SK-N-SH (cell line): ENCODE results near the gene CHD6. TPM values are rescaled to one million over a fixed set of nuclear protein-coding genes. Genes with fewer than 3 reads are reported as not detected.

ENCODE experiments used
- CTCF ChIA-PET: fragments of 300-600, 350-600 bp; formaldehyde crosslinking; extraction: SDS; loops from one replicate; lab custom pipeline; 2021; lab: Yijun Ruan, JAX
- POLR2A ChIA-PET: fragments of 350-600 bp; sonication (Branson Sonifier 250); formaldehyde crosslinking; extraction: SDS; loops from one replicate; lab custom pipeline; 2020; ENCODE audit warnings: antibody characterized with exemption, inconsistent platforms; lab: Yijun Ruan, JAX
- DNase-seq: peaks from one replicate; pipeline ENCODE4 v3.0.0; 2012
- H2AFZ ChIP-seq: fragments of 200-600 bp; sonication (generic); 2 replicates; pipeline ENCODE4 v1.8.1; 2016; ENCODE audit warnings: antibody characterized with exemption, mild to moderate bottlenecking, low read depth
- H3F3A ChIP-seq: fragments of 200-600 bp; sonication (generic); replicated peaks from 2 replicates; pipeline ENCODE3; 2016; ENCODE audit warnings: antibody characterized with exemption, mild to moderate bottlenecking; ENCODE audit not compliant: insufficient read depth
- H3K27ac ChIP-seq, 2 experiments: fragments of 200-500 bp in 1 of 2; fragments of 200-600 bp in 1 of 2; sonication (Bioruptor generic) in 1 of 2; sonication (generic), shearing (Covaris generic) in 1 of 2; 2 replicates each; pipeline versions ENCODE4 v1.5.1 to v1.6.1; 2014 to 2016; ENCODE audit warnings: low read depth in 2 of 2, inconsistent platforms in 1 of 2, low read length in 1 of 2, mild to moderate bottlenecking in 1 of 2, mixed read lengths in 1 of 2
- H3K27me3 ChIP-seq: fragments of 200-600 bp; sonication (generic), shearing (Covaris generic); 2 replicates; pipeline ENCODE4 v1.6.1; 2016; ENCODE audit warnings: mixed run types; ENCODE audit not compliant: insufficient read depth
- H3K36me3 ChIP-seq, 2 experiments: fragments of 200-500 bp in 1 of 2; fragments of 200-600 bp in 1 of 2; sonication (Bioruptor generic) in 1 of 2; sonication (generic) in 1 of 2; replicated peaks in 1 of 2; 2 replicates each; pipeline versions ENCODE3 to v1.5.1; 2014 to 2016; ENCODE audit warnings: low read length in 1 of 2, mild to moderate bottlenecking in 1 of 2; ENCODE audit not compliant: insufficient read depth in 2 of 2, control insufficient read depth in 1 of 2
- H3K4me1 ChIP-seq, 2 experiments: fragments of 200-500 bp in 1 of 2; fragments of 200-600 bp in 1 of 2; sonication (Bioruptor generic) in 1 of 2; sonication (generic), shearing (Covaris generic) in 1 of 2; 2 replicates each; pipeline versions ENCODE4 v1.5.1 to v1.6.1; 2014 to 2016; ENCODE audit warnings: low read depth in 1 of 2, low read length in 1 of 2, mixed run types in 1 of 2; ENCODE audit not compliant: insufficient read depth in 2 of 2, control insufficient read depth in 1 of 2
- H3K4me2 ChIP-seq: fragments of 200-600 bp; sonication (generic), shearing (Covaris generic); 2 replicates; pipeline ENCODE4 v1.6.1; 2017; ENCODE audit warnings: mixed run types
- H3K4me3 ChIP-seq, 2 experiments: fragments of 200-500 bp in 1 of 2; fragments of 200-600 bp in 1 of 2; sonication (Bioruptor generic) in 1 of 2; sonication (generic), shearing (Covaris generic) in 1 of 2; 2 replicates each; pipeline versions ENCODE4 v1.5.1 to v1.8.1; 2014 to 2016; ENCODE audit warnings: low read depth in 2 of 2, inconsistent platforms in 1 of 2, low read length in 1 of 2, mild to moderate bottlenecking in 1 of 2, mixed read lengths in 1 of 2, moderate library complexity in 1 of 2
- H3K79me2 ChIP-seq: fragments of 200-600 bp; sonication (generic); 2 replicates; pipeline ENCODE4 v1.8.1; 2017; ENCODE audit warnings: mild to moderate bottlenecking; ENCODE audit not compliant: insufficient read depth
- H3K9ac ChIP-seq: fragments of 200-600 bp; sonication (generic); 2 replicates; pipeline ENCODE4 v1.6.1; 2017; ENCODE audit warnings: mixed run types
- H3K9me2 ChIP-seq: fragments of 200-600 bp; sonication (generic); 2 replicates; pipeline ENCODE4 v1.6.1; 2017; ENCODE audit warnings: mixed run types
- H3K9me3 ChIP-seq: fragments of 200-600 bp; sonication (generic); 2 replicates; pipeline ENCODE4 v1.6.1; 2017; ENCODE audit warnings: mixed run types, mild to moderate bottlenecking, moderate library complexity
- H4K20me1 ChIP-seq: fragments of 200-600 bp; sonication (generic); 2 replicates; pipeline ENCODE4 v1.6.1; 2017; ENCODE audit warnings: mild to moderate bottlenecking, mixed run types; ENCODE audit not compliant: insufficient read depth
- EP300 ChIP-seq, 2 experiments: IDR thresholded peaks; 2 replicates each; pipeline versions ENCODE4 v1.4.0 to v1.6.1; 2012; ENCODE audit warnings: borderline replicate concordance in 1 of 2, low read depth in 1 of 2, low read length in 1 of 2
- FOSL2 ChIP-seq: IDR thresholded peaks from 2 replicates; pipeline ENCODE4 v1.4.0; 2012; ENCODE audit warnings: low read depth, mild to moderate bottlenecking, moderate library complexity, borderline replicate concordance
- GABPA ChIP-seq: IDR thresholded peaks from 2 replicates; pipeline ENCODE4 v1.4.0; 2012; ENCODE audit warnings: low read depth, mild to moderate bottlenecking
- MEF2A ChIP-seq: IDR thresholded peaks from 2 replicates; pipeline ENCODE4 v1.4.0; 2012; ENCODE audit warnings: low read depth, borderline replicate concordance
- MXI1 ChIP-seq: IDR thresholded peaks from 2 replicates; pipeline ENCODE4 v1.6.1; 2012; ENCODE audit warnings: mild to moderate bottlenecking, low read depth, low read length, improper control_type of control experiment
- NRF1 ChIP-seq: IDR thresholded peaks from 2 replicates; pipeline ENCODE4 v1.6.1; 2012; ENCODE audit warnings: low read depth, mild to moderate bottlenecking, low read length
- POLR2AphosphoS5 ChIP-seq: IDR thresholded peaks from 2 replicates; pipeline ENCODE4 v1.6.1; 2012; ENCODE audit warnings: low read depth, low read length
- RAD21 ChIP-seq: IDR thresholded peaks from 2 replicates; pipeline ENCODE4 v1.6.1; 2012; ENCODE audit warnings: mild to moderate bottlenecking, low read length
- TCF12 ChIP-seq: IDR thresholded peaks from 2 replicates; pipeline ENCODE4 v1.4.0; 2012
- TEAD4 ChIP-seq: IDR thresholded peaks from 2 replicates; pipeline ENCODE4 v1.4.0; 2012; ENCODE audit warnings: mild to moderate bottlenecking, borderline replicate concordance; ENCODE audit not compliant: insufficient read depth
- USF1 ChIP-seq: IDR thresholded peaks from 2 replicates; pipeline ENCODE4 v1.4.0; 2012; ENCODE audit warnings: low read depth, borderline replicate concordance
- WGBS: methylation state at CpG from one replicate; pipeline ENCODE4 v1.1.6; 2017; ENCODE audit warnings: low lambda C conversion rate; 5-methylcytosine and 5-hydroxymethylcytosine counted together
- polyA plus RNA-seq, 3 experiments: library from polyadenylated mRNA; depleted of rRNA; stranded (reverse); fragments of >200 nt; gene quantifications; 2 replicates each; pipeline ENCODE4 v1.2.3, GENCODE V29; 2012
- TF ChIP-seq, protein P1 (sequence below): fragments of 200-600 bp; sonication (generic); IDR thresholded peaks from 2 replicates; pipeline ENCODE4 v1.6.1; 2017; ENCODE audit warnings: antibody characterized with exemption, mild to moderate bottlenecking, moderate library complexity
- TF ChIP-seq, protein P2 (sequence below): IDR thresholded peaks from 2 replicates; pipeline ENCODE4 v1.4.0; 2012; ENCODE audit warnings: low read depth
- TF ChIP-seq, protein P3 (sequence below): IDR thresholded peaks from 2 replicates; pipeline ENCODE4 v1.4.0; 2012; ENCODE audit warnings: low read depth, borderline replicate concordance

The CHD6 gene
- polyA plus RNA-seq, 1 of the 3 experiments (the other 2 are of a cell fraction) = 7.1 TPM

GRCh38 chr20:41418031-41418430, 200.1 kb downstream of the CHD6 start (continued):
- TF ChIP-seq, protein P1, sequence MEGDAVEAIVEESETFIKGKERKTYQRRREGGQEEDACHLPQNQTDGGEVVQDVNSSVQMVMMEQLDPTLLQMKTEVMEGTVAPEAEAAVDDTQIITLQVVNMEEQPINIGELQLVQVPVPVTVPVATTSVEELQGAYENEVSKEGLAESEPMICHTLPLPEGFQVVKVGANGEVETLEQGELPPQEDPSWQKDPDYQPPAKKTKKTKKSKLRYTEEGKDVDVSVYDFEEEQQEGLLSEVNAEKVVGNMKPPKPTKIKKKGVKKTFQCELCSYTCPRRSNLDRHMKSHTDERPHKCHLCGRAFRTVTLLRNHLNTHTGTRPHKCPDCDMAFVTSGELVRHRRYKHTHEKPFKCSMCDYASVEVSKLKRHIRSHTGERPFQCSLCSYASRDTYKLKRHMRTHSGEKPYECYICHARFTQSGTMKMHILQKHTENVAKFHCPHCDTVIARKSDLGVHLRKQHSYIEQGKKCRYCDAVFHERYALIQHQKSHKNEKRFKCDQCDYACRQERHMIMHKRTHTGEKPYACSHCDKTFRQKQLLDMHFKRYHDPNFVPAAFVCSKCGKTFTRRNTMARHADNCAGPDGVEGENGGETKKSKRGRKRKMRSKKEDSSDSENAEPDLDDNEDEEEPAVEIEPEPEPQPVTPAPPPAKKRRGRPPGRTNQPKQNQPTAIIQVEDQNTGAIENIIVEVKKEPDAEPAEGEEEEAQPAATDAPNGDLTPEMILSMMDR = no peak
- TF ChIP-seq RAD21 (no peak), MEF2A (no peak), MXI1 (no peak), POLR2AphosphoS5 (no peak), GABPA (no peak), FOSL2 (no peak)
- TF ChIP-seq, protein P2, sequence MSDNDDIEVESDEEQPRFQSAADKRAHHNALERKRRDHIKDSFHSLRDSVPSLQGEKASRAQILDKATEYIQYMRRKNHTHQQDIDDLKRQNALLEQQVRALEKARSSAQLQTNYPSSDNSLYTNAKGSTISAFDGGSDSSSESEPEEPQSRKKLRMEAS = no peak

GRCh38 chr20:41415191-41415590, 203.0 kb downstream of the CHD6 start:
- Histone ChIP-seq H3K4me3 (no peak overlapping the region), H4K20me1 (no peaks in the 10 kb centered on the region), H3K4me2 (no peak overlapping the region), H3K9me3 (no peaks in the 10 kb centered on the region), H3F3A (no peaks in the 10 kb centered on the region), H3K9ac (no peak overlapping the region), H3K4me1 (no peaks in the 10 kb centered on the region; a peak in 1 of 4 replicates), H3K79me2 (no peaks in the 10 kb centered on the region), H2AFZ (no peak overlapping the region), H3K27ac (no peak overlapping the region), H3K27me3 (no peaks in the 10 kb centered on the region), H3K9me2 (no peaks in the 10 kb centered on the region), H3K36me3 (peaks cover 47 to 91% of the 10 kb centered on the region in 2 experiments)
- ChIA-PET POLR2A (no interaction called here), CTCF (interaction anchor here (0.6 to 1.3 kb wide), 2 partner anchors 75 to 447 kb away, joined by 3 to 4 read pairs; partner anchors contain the start of gene LPIN3)
- no peak for DNase-seq
- whole genome bisulfite sequencing = 97% methylated on average over 7 of the region's 8 CpGs
- TF ChIP-seq RAD21 (no peak), EP300 (IDR thresholded peaks at IDR 0.05; ENCODE audit: borderline replicate concordance in 1 of 2, low read depth in 1 of 2, low read length in 1 of 2) (no peak), TEAD4 (no peak), NRF1 (no peak), USF1 (no peak), TCF12 (no peak)
- TF ChIP-seq, protein P3, sequence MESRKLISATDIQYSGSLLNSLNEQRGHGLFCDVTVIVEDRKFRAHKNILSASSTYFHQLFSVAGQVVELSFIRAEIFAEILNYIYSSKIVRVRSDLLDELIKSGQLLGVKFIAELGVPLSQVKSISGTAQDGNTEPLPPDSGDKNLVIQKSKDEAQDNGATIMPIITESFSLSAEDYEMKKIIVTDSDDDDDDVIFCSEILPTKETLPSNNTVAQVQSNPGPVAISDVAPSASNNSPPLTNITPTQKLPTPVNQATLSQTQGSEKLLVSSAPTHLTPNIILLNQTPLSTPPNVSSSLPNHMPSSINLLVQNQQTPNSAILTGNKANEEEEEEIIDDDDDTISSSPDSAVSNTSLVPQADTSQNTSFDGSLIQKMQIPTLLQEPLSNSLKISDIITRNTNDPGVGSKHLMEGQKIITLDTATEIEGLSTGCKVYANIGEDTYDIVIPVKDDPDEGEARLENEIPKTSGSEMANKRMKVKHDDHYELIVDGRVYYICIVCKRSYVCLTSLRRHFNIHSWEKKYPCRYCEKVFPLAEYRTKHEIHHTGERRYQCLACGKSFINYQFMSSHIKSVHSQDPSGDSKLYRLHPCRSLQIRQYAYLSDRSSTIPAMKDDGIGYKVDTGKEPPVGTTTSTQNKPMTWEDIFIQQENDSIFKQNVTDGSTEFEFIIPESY = no peak
